Epithelial cell of proximal tubule (primary cell): ENCODE results near the gene KCNT1. TPM values are rescaled to one million over a fixed set of nuclear protein-coding genes. Genes with fewer than 3 reads are reported as not detected.

Experiments used
- DNase-seq: peaks from one replicate; pipeline ENCODE4 v3.0.0-alpha.2; 2011; ENCODE audit warnings: low read depth
- H3K4me3 ChIP-seq: 2 replicates; pipeline ENCODE4 v1.5.1; 2011; ENCODE audit warnings: low read depth, mild to moderate bottlenecking, low read length
- total RNA-seq: library from RNA; depleted of rRNA; stranded (reverse); fragments of >200 nt; gene quantifications from 2 replicates; pipeline ENCODE4 v1.2.3, GENCODE V29; 2015
- TF ChIP-seq, protein P1 (sequence below): conservative IDR thresholded peaks from 2 replicates; pipeline ENCODE4 v1.5.1; 2012; ENCODE audit warnings: low read depth, mild to moderate bottlenecking, low read length

KCNT1 gene
- total RNA-seq, 1 donor from 2014 or later, result not detected

DNA sequence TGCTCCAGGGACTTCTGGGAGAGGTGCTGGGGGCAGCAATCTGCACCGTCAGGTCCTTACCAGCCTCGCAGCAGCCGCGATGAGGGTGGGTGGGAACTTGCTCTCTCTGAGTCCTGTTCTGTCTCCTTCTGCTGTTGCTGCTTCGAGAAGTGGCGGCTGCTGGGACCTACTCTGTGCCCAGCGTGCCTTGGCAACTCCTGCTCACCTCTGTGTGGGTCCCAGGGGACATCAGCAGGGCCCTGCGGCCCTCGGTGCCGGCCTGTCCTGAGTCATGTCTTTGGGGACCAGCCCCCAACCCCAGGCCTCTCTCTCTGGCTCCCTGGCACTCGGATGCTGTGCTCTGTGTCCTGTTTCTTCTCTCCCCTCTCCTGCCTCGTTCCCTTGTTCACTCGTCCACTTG lies 49.5 kb downstream of the KCNT1 start:
- DNase-seq, result no peak
- TF ChIP-seq, protein P1, sequence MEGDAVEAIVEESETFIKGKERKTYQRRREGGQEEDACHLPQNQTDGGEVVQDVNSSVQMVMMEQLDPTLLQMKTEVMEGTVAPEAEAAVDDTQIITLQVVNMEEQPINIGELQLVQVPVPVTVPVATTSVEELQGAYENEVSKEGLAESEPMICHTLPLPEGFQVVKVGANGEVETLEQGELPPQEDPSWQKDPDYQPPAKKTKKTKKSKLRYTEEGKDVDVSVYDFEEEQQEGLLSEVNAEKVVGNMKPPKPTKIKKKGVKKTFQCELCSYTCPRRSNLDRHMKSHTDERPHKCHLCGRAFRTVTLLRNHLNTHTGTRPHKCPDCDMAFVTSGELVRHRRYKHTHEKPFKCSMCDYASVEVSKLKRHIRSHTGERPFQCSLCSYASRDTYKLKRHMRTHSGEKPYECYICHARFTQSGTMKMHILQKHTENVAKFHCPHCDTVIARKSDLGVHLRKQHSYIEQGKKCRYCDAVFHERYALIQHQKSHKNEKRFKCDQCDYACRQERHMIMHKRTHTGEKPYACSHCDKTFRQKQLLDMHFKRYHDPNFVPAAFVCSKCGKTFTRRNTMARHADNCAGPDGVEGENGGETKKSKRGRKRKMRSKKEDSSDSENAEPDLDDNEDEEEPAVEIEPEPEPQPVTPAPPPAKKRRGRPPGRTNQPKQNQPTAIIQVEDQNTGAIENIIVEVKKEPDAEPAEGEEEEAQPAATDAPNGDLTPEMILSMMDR, result no peak
- no peak overlapping the region for H3K4me3 ChIP-seq

DNA sequence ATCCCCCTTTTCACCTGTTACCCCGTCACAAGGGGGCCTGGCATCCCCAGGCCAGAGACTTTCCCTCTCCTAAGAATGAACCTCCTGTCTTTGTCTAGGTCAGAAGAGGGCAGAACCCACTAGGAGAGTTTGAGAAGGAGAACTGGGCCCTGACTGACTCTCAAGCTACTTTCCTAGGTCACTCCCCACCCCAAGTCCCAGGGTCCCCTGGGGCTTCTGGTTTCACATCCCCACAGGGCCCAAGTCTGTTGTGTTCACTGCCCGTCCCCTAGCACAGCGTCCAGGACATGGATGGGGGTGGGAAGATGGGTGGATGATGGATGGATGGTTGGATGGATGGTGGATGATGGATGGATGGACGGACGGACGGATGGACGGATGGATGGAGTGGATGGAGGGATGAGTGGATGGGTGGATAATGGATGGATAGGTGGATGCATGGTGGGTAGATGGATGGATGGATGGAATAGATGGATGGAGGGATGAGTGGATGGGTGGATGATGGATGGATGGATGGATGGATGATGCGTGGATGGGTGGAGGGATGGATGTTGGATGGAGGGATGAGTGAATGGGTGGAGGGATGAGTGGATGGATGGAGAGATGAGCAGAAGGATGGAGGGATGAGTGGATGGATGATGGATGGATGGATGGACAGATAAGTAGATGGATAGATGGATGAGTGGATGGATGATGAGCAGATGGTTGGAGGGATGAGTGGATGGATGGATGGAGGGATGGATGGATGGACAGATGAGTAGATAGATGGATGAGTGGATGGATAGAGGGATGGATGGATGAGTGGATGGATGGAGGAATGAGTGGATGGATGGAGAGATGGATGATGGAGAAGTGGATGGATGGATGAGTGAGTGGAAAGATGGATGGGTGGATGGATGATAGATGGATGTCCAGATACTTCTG lies 50.6 kb downstream of the KCNT1 start:
- TF ChIP-seq, protein P1, result no peak
- no peak overlapping the region for H3K4me3 ChIP-seq
- no peak for DNase-seq

DNA sequence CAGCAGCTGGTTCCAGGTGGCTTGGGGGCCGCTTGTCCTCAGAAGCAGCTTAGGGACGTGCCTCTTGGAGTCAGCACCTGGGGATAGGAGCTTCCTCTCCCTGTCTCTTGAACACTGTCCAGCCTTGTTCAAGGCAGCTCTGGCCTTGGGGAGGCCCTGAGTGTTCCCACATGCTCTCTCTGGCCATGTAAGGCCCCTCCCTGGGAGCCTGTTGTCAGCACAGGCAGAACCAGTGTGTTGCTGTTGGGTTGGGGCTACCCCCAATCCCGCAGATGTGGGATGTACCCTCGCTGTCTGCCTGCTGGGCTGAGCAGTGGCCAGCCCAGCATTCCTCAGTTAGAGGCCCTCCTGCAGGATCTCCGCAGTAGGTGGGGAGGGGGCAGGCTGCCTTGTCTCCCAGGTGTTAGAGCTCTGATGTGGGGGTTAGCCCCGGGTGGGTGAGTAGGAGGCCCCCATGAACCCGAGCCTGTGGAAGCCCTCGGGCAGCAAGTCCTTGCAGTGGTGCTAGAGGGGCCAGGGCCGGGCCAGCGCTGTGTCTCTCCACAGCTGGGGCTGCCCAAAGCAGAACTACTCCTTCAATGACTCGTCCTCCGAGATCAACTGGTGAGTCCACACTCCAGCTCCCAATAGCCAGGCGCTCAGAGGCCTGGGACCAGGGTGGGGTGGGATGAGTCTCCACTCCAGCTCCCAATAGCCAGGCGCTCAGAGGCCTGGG lies 51.6 kb downstream of the KCNT1 start:
- TF ChIP-seq, protein P1, result no peak
- no peak overlapping the region for H3K4me3 ChIP-seq
- no peak for DNase-seq

DNA sequence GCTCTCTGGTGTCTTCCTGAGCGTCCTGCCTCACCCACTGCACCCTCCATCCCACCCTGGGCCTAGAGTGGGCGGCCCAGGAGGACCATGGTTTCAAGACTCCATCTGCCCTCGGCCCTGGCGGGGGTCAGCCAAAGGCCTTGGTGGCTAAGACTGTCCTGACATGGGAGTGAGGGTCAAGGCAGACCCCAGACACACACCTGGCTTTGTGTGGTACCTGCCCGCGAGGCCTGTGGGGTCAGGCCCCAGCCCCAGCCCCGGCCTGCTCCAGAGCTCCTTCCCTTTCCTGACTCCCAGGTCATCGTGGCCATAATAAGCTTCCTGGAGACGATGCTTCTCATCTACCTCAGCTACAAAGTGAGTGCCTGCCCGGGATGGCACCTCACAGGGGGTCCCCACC lies 54.6 kb downstream of the KCNT1 start:
- H3K4me3 ChIP-seq, result no peak overlapping the region
- no peak for DNase-seq
- TF ChIP-seq, protein P1, result no peak

DNA sequence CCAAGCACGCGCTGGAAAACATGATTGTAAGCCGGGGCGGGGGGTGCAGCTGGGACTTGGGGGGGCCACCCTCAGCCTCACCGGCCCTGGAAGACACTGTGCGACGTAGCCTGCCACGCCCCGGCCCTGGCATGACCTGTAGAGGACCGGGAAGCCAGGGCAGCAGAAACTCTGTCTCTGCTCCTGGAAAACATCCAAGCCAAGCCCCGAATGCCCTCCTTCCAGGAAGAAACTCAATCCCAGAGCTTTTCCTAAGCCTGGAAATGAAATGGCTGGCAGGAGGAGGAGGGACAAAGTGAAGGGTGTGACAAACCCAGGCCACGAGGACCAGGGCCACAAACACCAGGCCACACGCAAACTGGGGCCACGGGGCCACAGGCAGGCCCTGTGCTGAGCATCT lies 55.4 kb downstream of the KCNT1 start:
- no peak overlapping the region for H3K4me3 ChIP-seq
- DNase-seq, result no peak
- TF ChIP-seq, protein P1, result no peak

DNA sequence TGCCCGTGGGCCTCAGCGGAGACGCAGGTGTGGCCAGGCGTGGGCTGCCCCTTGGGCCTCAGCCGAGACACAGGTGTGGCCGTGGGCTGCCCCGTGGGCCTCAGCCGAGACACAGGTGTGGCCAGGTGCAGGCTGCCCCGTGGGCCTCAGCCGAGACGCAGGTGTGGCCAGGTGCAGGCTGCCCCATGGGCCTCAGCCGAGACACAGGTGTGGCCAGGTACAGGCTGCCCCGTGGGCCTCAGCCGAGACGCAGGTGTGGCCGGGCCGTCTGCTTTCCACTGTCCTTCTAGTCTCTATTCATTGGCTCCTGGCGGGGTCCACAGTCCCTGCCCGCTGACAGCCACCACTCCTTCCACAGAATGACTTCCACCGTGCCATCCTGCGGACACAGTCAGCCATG lies 56.1 kb downstream of the KCNT1 start:
- no peak overlapping the region for H3K4me3 ChIP-seq
- TF ChIP-seq, protein P1, result no peak
- no peak for DNase-seq

DNA sequence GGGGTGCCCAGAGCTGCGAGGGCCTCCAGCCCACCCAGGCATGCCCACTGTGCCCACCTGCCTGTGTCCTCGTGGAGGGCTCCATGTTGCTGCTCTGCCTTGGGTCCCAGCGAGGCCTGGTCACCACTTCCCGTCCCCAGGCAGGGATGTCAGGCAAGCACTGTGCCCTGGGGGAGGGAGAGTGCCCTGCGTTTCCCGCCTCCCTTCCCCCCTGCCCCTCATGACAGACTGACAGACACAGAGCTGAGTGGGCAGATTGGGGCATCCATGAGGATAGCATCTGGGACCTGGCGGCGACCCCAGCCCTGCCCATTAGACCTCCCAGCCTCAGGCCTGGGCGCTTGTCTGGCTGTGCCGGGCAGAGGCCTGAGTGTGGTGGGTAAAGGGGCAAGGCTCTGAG lies 56.9 kb downstream of the KCNT1 start:
- no peak for DNase-seq
- no peak overlapping the region for H3K4me3 ChIP-seq
- TF ChIP-seq, protein P1, result no peak
